Lower leg skin (tissue), 3 donors: ENCODE measurements around the gene HTR6.

ENCODE experiments used
- CTCF ChIP-seq, 3 donors: fragments of 450-650 bp; IDR thresholded peaks; one replicate each; pipeline ENCODE4 v1.5.1; 2016; ENCODE audit warnings: antibody characterized with exemption in 3 of 3, mild to moderate bottlenecking in 3 of 3, moderate library complexity in 2 of 3
- POLR2A ChIP-seq, 2 donors: fragments of 450-650 bp; IDR thresholded peaks; one replicate each; pipeline ENCODE4 v1.6.1; 2016 to 2017; ENCODE audit warnings: antibody characterized with exemption in 2 of 2, mild to moderate bottlenecking in 1 of 2, moderate library complexity in 1 of 2

DNA sequence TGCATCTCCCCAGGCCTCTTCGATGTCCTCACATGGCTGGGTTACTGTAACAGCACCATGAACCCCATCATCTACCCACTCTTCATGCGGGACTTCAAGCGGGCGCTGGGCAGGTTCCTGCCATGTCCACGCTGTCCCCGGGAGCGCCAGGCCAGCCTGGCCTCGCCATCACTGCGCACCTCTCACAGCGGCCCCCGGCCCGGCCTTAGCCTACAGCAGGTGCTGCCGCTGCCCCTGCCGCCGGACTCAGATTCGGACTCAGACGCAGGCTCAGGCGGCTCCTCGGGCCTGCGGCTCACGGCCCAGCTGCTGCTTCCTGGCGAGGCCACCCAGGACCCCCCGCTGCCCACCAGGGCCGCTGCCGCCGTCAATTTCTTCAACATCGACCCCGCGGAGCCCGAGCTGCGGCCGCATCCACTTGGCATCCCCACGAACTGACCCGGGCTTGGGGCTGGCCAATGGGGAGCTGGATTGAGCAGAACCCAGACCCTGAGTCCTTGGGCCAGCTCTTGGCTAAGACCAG, 14.3 kb downstream of the HTR6 start:
- TF ChIP-seq CTCF (IDR thresholded peaks at IDR 0.05) (no peak), POLR2A (IDR thresholded peaks at IDR 0.05) (no peak)
